ENCODE results near the gene LENEP.

Gene LENEP

GRCh38 chr1:155010211-155010918, 17.0 kb downstream of the LENEP start:
- no peak for DNase-seq (ENCODE audit: low spot score)

GRCh38 chr1:155011004-155011416, 17.6 kb downstream of the LENEP start:
- no peak for DNase-seq (ENCODE audit: low spot score)

GRCh38 chr1:155011437-155012025, 18.1 kb downstream of the LENEP start:
- no peak for DNase-seq (ENCODE audit: low spot score)

- DNase-seq (ENCODE audit: low spot score), result peak; percentile 68
These were observed 18.7 kb downstream of the LENEP start for GRCh38 chr1:155012026-155012546.

GRCh38 chr1:155012776-155013602, 19.6 kb downstream of the LENEP start:
- DNase-seq (ENCODE audit: low spot score), result no peak

GRCh38 chr1:155013632-155014031, 20.2 kb downstream of the LENEP start:
- no peak for DNase-seq (ENCODE audit: low spot score)

GRCh38 chr1:155014709-155015508, 21.5 kb downstream of the LENEP start:
- no peak for DNase-seq (ENCODE audit: low spot score)

GRCh38 chr1:155015527-155016230, 22.3 kb downstream of the LENEP start:
- DNase-seq (ENCODE audit: low spot score), result no peak

GRCh38 chr1:155016231-155016831, 22.9 kb downstream of the LENEP start:
- DNase-seq (ENCODE audit: low spot score), result no peak

GRCh38 chr1:155017041-155017945, 23.9 kb downstream of the LENEP start:
- peak; percentile 91 for DNase-seq (ENCODE audit: low spot score)

- DNase-seq (ENCODE audit: low spot score), result no peak
These were observed 24.5 kb downstream of the LENEP start for GRCh38 chr1:155017946-155018316.

- no peak for DNase-seq (ENCODE audit: low spot score)
These were observed 25.4 kb downstream of the LENEP start for GRCh38 chr1:155018617-155019348.

GRCh38 chr1:155019377-155020245, 26.2 kb downstream of the LENEP start:
- no peak for DNase-seq (ENCODE audit: low spot score)

- no peak for DNase-seq (ENCODE audit: low spot score)
These were observed 28.9 kb downstream of the LENEP start for GRCh38 chr1:155022136-155022926.

GRCh38 chr1:155022927-155023236, 29.5 kb downstream of the LENEP start:
- DNase-seq (ENCODE audit: low spot score), result no peak

- DNase-seq (ENCODE audit: low spot score), result no peak
These were observed 30.2 kb downstream of the LENEP start for GRCh38 chr1:155023627-155024026.

- no peak for DNase-seq (ENCODE audit: low spot score)
These were observed 30.9 kb downstream of the LENEP start for GRCh38 chr1:155024315-155024714.
